ENCODE measurements around the gene PRR19.
A peak's percentile ranks its signal among the peaks of the same experiment; 100 is the strongest.

Gene PRR19

DNA sequence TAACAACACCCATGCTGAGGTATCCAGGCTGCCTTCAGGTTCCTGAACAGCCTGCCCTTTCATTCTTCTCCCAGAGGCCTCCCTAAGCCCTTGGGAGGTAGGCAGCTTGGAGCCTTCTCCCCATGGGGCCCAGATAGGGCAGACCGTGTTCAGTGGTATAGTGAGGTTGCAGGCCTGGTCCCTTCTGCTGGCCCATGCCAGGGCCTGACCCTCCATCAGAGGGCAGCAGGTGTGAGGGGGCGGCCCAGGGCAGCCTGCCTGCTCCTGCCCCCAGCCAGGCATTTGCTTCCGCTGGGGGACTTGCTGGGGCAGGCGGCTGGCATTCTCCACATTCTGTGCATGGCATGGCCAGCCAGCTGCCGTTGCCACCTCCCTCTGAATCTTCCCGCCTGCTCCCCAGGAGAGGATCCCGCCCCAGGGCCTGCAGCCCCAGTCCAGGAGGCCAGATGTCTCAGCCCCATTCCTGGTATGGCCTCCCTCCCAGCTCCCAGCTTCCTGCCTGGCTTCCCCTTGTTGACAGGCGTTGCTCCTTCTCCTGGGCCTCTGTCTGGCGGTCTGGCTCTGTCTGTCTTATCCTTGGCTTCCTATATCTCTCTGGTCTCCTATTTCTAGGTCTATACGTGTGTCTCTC is 24.0 kb upstream of the PRR19 start:
- H3K4me1 Mint-ChIP-seq (ENCODE audit: low read depth): peaks cover 45% of the 10 kb centered on the region
- peaks cover 18% of the 10 kb centered on the region for H3K36me3 Mint-ChIP-seq (ENCODE audit: low read depth)
- H3K27ac Mint-ChIP-seq: peak overlapping the region; percentile 21
- no peaks in the 10 kb centered on the region for H3K9me3 Mint-ChIP-seq
- peak overlapping the region; percentile 21 for H3K4me3 Mint-ChIP-seq
- no peaks in the 10 kb centered on the region for H3K27me3 Mint-ChIP-seq

DNA sequence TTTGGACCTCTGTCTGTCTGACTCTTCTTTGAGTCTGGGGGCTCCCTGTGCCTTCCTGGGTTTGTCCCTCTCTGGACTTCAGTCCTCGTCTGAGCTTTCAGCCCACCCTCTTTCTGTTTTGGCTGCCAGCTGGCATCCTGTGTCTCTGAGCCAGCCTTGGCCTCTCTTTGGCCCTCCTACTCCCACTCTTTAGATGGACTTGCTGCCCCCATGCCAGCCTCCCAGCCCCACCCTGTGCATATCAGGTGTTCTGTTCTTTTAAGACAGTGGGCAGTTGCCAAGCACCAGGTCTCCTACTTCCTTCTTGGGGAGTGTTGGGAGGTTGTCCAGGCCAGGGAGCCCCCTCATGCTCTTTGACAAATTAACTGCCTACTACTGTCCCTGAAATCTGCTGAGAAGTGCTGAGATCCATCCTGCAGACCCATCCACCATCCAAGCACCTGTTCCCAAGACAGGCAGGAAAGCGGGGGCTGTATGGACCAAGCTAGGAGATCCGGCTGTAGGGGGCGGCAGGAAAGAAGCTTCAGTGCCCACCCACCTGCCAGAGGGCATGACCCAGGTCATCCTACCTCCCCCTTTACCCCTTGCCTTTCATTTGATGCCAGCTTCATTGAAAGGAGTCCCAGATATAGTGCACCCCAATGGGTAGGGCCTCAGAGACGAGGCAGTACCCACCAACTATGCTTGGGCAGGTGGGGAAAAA is 23.3 kb upstream of the PRR19 start:
- Mint-ChIP-seq H3K9me3 (no peaks in the 10 kb centered on the region), H3K36me3 (ENCODE audit: low read depth) (peaks cover 15% of the 10 kb centered on the region), H3K27ac (peak overlapping the region; percentile 99), H3K27me3 (no peaks in the 10 kb centered on the region), H3K4me3 (peak overlapping the region; percentile 95), H3K4me1 (ENCODE audit: low read depth) (peaks cover 45% of the 10 kb centered on the region)

DNA sequence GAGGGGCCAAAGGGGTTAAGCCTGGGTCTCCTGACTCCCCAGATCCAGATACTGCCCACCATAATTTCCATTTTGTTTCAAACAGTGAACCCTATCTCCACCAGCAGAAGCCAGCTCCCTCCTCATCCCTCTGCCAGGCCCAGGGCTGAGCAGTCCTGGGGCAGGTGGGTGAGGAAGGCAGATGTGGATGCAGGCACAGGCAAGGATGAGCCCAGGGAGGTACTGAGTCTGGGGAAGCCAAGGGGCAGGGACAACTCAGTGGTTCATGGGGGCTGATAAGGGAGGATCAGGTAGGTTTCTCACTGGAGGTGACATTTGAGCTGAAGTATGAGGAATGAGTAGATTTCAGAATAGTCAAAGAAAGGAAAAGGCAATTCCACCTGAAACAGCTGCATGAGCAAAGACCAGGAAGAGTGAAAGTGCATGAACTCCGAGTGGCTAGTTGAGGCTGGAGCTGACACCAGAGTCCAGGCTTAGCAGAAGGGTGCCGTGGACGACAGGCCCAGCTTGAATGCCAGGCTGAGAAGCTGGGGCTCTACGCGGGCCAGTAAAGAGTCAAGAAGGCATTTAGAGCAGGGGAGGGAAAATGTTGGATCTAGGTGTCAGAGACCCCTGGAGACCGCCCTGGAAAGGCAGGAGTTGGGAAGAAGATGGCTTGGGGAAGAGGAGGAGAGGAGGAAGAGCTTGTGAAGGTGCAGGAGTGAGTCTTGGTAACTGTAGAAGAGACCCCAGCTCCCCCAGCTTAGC is 22.6 kb upstream of the PRR19 start:
- Mint-ChIP-seq H3K27me3 (no peaks in the 10 kb centered on the region), H3K4me1 (ENCODE audit: low read depth) (peaks cover 45% of the 10 kb centered on the region), H3K27ac (peak overlapping the region; percentile 99), H3K4me3 (peak overlapping the region; percentile 95), H3K9me3 (no peaks in the 10 kb centered on the region), H3K36me3 (ENCODE audit: low read depth) (peaks cover 13% of the 10 kb centered on the region)

DNA sequence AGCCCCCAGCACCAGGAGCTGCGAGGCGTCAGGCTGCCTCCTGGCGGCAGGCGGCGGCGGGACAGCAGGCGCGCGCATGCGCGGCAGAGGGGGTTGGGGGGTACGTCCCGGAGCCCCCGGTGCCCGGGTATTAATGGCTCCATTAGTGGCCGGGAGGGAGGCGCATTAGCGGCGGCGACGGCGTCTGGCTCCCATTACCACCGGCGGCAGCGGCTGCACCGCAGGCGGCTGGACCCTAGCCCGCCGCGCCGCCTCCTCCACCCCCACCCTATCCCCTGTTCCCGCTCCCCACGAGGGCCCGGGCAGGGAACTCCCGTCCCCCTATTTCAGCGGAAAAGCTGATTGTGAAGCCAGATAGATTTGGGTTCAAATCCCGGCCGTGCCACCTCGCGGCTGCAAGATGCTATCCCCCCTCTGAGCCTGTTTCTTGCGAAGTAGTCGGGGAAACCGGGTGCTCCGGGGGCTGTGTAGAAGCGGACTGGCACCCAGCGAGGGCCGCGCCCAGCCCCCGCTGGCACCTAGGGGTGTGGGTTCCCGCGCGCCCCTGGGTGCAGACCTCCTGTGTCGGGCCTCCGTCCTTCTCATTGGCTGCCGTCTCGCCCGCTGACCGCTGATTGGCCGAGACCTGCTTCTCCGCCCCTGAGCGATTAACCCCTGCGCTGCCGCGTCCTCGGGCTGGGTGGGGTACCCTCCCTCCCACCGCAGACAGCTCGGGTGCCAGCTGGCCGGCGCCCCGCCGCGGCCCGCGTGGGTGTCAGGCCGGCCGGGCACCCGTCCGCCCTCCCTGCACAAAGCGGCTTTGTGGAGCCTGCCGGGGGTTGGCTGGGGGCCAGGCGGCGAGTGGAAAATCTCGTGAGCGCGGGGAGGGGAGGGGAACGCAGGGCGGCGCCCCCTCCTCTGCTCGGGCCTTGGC is 21.8 kb upstream of the PRR19 start:
- no peaks in the 10 kb centered on the region for H3K9me3 Mint-ChIP-seq

DNA sequence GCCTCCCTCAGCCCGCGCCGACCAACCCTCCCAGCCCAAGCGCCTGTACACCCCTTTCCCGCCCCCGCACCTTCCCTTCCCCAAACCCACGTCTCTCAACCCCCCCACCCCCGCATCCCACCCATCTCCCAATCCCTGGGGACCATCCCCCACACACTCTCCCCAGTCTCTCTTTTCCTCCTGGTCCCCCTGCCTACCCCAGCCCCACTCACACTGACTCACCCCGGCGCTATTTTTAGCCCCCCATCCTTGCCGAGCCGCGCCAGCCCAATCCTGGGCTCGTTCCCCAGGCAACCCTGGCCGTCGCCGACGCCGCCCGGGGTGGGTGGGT is 21.2 kb upstream of the PRR19 start:
- Mint-ChIP-seq H3K4me3 (peak overlapping the region; percentile 60), H3K36me3 (ENCODE audit: low read depth) (peaks cover 5% of the 10 kb centered on the region), H3K27me3 (no peaks in the 10 kb centered on the region), H3K4me1 (ENCODE audit: low read depth) (peaks cover 46% of the 10 kb centered on the region), H3K27ac (no peak overlapping the region), H3K9me3 (no peaks in the 10 kb centered on the region)

More for the DNA sequence above, 21.8 kb upstream of the PRR19 start:
- Mint-ChIP-seq H3K36me3 (ENCODE audit: low read depth) (peaks cover 5% of the 10 kb centered on the region), H3K4me1 (ENCODE audit: low read depth) (peaks cover 43% of the 10 kb centered on the region), H3K27ac (peak overlapping the region; percentile 99), H3K4me3 (peak overlapping the region; percentile 95), H3K27me3 (no peaks in the 10 kb centered on the region)

DNA sequence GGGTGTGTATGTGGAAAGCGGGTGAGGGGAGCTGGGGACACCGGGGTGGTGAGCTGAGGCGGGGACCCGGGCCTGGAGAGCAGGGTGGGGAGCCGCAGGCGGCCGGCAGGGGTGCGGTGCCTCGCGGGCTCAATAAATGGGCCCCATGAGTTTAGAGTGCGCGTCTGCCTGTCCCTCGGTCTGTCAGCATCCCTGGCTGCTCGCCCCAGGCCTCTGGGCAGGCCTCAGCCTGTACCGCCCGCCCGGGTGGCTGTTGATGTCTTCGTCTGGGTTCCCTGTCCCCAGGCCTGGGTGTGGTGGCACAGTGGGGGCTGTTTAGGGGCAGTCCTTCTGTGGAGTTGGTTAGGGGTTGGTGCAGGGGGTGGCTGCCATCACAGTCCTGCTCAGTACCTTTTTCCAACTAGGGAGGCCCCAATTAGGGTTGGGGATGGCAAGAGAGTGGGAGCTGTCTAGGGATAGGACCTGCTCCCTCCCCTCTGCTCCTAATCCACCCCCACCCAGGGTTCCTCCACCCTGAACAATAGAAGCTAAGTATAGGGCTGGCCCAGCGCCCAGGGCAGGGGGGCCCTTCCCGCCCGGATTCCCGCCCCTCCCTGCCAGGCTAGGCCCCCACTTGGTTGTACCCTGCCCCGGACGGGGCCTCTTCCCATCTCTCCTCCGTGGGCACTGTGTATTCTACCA is 20.6 kb upstream of the PRR19 start:
- Mint-ChIP-seq H3K9me3 (no peaks in the 10 kb centered on the region), H3K36me3 (ENCODE audit: low read depth) (peaks cover under 1% of the 10 kb centered on the region), H3K27ac (peak overlapping the region; percentile 77), H3K4me3 (peak overlapping the region; percentile 63), H3K4me1 (ENCODE audit: low read depth) (peaks cover 46% of the 10 kb centered on the region), H3K27me3 (no peaks in the 10 kb centered on the region)

DNA sequence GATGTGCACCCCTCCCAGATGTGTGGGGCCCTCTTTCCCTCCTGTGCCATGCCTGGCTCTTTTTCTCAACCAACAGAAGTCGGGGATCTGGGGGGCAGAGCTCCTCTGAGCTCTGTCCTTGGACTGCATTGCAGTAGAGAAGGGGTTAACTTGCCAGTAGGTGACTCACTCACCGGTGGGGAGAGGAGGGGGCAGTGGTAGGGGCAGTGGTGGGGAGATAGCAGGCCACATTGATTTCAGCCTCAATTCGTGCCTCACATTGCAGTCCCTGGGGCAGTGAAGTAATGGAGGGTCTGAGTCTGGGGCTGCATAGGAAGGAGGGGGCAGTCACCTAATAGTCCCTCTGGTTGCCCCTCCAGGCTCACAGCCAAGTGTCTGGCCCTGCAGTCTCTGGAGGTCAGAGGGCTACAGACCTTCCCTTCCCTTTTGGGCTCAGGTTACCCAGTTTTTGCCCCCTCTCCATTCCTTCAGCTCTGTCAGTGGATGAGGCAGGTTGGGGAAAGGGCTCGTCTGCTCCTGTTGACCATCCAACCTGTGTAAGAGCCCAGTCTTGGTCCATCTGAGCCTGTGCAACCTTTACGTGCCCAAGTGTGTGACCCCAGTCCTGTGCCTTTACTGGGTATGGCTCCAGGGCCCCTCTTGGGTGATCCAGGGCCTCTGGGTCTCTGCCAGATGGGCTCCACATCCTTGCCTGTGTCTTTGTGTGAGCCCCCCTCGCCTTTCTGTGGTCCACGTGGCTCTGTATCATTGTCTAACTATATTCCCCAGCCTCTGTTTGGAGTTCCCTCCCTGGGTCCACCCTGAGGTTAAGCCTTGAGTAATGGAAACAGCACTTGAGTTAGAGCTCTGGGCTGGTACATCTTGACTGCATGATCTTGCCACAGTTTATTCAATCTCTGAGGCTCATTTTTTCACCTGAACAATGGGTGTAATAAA is 19.8 kb upstream of the PRR19 start:
- Mint-ChIP-seq H3K36me3 (ENCODE audit: low read depth) (no peaks in the 10 kb centered on the region), H3K9me3 (no peaks in the 10 kb centered on the region), H3K27me3 (no peaks in the 10 kb centered on the region), H3K27ac (no peak overlapping the region), H3K4me1 (ENCODE audit: low read depth) (peaks cover 39% of the 10 kb centered on the region), H3K4me3 (peak overlapping the region; percentile 63)

DNA sequence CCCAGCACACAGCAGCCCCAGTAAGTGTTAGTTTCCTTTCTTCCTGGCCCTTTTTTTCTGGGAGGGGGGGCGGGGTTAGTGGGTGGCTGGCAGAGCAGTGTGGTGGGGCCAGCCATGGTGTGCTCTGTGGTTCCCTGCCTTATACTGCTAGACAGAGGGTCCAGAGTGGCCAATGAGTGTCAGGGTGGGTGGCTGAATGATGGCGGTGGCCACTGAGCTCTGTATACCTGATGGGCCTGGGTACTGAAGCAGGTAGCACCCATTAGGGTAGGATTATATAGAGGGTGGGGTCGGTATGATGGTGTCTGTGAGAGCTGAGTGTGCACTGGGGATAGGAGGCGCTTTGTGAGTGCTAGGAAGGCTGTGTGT is 19.1 kb upstream of the PRR19 start:
- no peak overlapping the region for H3K27ac Mint-ChIP-seq

DNA sequence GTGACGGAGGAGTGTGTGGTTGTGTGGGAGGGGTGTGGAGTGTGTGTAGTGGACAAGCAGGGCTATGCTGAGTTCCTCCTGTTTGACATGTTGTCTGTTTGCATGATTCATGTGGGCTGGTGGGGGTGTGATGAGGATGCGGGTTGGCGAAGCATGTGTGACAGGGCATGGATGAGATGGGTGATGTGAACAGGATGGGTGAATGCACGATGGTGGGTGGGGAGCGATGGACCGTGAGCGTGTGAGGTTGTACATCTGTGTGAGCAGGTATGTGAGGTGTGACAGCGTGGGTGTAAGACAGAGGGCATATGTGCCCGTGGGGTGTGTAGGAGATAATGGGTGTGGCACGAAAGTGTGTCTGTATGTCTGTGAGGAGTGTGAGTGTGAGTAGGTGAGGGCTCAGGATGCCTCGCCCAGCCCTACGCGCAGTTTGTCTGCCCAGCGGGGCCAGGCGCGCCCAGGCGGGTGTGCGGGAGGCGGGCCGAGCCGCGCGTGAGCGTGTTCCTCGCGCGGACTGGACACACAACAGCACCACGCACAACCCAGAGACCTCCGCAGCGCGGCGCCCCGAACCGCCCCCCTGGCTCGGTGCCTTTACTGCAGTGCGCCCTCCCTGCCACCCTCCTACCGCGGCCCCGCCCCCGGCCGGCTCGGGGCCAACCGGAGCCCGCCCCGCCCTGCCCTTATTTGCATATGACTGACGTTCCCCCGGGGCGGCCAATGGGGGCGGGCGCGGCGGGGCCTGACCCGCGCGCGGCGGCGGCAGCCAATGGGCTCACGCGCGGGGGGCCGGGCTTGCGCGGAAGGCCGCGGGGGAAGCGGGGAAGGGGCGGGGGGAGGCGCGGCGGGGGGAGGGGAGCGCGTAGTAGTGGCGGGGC is 18.5 kb upstream of the PRR19 start:
- H3K4me1 Mint-ChIP-seq (ENCODE audit: low read depth): peaks cover 32% of the 10 kb centered on the region
- H3K36me3 Mint-ChIP-seq (ENCODE audit: low read depth): no peaks in the 10 kb centered on the region
- H3K4me3 Mint-ChIP-seq: no peak overlapping the region
- H3K27me3 Mint-ChIP-seq: no peaks in the 10 kb centered on the region
- H3K27ac Mint-ChIP-seq: no peak overlapping the region
- H3K9me3 Mint-ChIP-seq: no peaks in the 10 kb centered on the region

More for the DNA sequence above, 19.1 kb upstream of the PRR19 start:
- H3K36me3 Mint-ChIP-seq (ENCODE audit: low read depth): no peaks in the 10 kb centered on the region
- no peaks in the 10 kb centered on the region for H3K9me3 Mint-ChIP-seq
- H3K4me3 Mint-ChIP-seq: peak overlapping the region; percentile 57
- H3K27me3 Mint-ChIP-seq: no peaks in the 10 kb centered on the region
- H3K4me1 Mint-ChIP-seq (ENCODE audit: low read depth): peaks cover 35% of the 10 kb centered on the region

DNA sequence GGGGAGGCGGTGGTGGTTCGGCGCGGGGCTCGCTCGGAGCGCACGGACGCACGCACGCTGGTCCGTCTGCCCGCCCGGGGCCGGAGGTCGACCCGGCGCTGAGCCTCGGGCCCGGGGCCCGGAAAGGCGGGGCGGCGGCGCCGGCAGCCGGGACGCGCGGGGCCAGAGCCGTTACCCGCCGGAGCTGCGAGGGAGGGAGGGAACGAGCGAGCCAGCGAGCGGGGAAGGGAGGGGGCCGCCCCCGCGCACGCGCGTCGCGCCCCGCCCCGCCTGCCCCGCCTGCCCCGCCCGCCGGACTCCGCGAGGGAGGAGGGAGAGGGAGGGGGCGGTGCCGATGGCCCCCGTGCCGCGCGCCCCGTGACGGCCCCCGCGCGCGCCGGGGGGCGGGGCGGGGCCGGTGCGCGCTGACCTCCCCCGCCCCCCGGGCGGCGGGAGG is 17.8 kb upstream of the PRR19 start:
- no peak overlapping the region for H3K4me3 Mint-ChIP-seq
- H3K27me3 Mint-ChIP-seq: no peaks in the 10 kb centered on the region
- H3K36me3 Mint-ChIP-seq (ENCODE audit: low read depth): no peaks in the 10 kb centered on the region

DNA sequence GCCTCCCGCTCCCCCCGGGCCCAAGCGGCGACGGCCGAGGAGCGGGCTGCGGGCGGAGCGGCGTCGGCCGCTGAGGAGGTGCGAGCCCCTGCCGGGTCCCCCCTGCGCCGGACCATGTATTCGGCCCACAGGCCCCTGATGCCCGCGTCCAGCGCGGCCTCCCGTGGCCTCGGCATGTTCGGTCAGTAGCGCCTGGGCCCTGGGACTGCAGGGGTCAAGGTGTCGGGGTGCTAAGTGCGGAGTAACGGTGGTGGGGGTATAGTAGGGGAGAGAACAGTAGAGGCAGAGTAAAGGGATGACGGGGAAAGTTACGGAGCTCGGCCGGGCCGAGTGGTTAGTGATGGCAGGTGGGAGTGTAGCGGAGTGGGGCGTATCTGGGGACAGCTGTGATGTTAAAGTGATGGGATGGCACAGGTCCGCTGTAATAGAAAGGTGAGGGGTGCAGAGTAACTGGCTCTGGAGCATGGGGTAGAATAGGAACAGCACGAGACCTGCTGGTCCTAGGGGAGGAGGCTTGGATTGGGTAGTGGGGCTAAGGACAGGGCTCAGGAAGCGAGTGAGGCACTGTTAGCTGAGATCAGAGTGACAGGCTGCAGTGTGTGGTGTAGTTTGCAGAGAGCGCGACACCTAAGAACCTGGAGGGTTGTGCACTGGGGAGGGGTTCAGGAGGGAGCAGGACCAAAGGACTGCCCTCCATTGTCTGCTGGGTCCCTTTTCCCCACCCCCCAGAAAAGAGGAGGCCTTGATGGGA is 17.2 kb upstream of the PRR19 start:
- Mint-ChIP-seq H3K27me3 (no peaks in the 10 kb centered on the region), H3K36me3 (ENCODE audit: low read depth) (peaks cover 3% of the 10 kb centered on the region)

More for the DNA sequence above, 17.8 kb upstream of the PRR19 start:
- Mint-ChIP-seq H3K9me3 (no peaks in the 10 kb centered on the region), H3K4me1 (ENCODE audit: low read depth) (peaks cover 25% of the 10 kb centered on the region), H3K27ac (no peak overlapping the region)

DNA sequence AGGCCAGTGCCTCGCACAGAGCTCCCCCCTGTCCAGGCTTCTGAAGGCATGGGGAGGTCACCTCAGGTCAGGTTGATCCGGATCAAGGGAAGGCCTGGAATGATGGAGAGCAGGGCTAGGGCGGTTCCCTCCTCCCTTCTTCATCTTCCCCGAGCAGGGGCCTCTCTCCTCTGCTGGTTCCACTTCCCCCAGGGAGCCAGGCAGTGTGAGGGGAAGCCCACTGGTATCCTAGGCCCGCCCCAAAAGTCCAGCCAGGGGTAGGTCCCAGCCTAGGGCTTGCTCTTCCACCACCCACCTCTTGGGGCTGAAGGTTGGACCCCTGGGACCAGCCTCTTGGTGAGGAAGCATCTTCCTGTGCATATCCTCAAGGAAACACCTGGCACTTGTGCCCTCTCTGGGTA is 16.4 kb upstream of the PRR19 start:
- H3K36me3 Mint-ChIP-seq (ENCODE audit: low read depth): peaks cover 4% of the 10 kb centered on the region
- peaks cover 18% of the 10 kb centered on the region for H3K4me1 Mint-ChIP-seq (ENCODE audit: low read depth)
- no peaks in the 10 kb centered on the region for H3K9me3 Mint-ChIP-seq
- H3K27me3 Mint-ChIP-seq: no peaks in the 10 kb centered on the region
- peak overlapping the region; percentile 84 for H3K4me3 Mint-ChIP-seq
- H3K27ac Mint-ChIP-seq: peak overlapping the region; percentile 40

More for the DNA sequence above, 17.2 kb upstream of the PRR19 start:
- H3K9me3 Mint-ChIP-seq: no peaks in the 10 kb centered on the region
- H3K4me3 Mint-ChIP-seq: peak overlapping the region; percentile 84
- H3K4me1 Mint-ChIP-seq (ENCODE audit: low read depth): peaks cover 18% of the 10 kb centered on the region
- H3K27ac Mint-ChIP-seq: peak overlapping the region; percentile 85
